Neuron (in vitro differentiated cells): ENCODE measurements around the gene COX14.

ENCODE experiments used
- H2AFZ ChIP-seq: one replicate; pipeline ENCODE4 v1.6.1; 2013; ENCODE audit warnings: low read depth, mild to moderate bottlenecking, inconsistent platforms, low read length, moderate library complexity
- H3K27me3 ChIP-seq: one replicate; pipeline ENCODE4 v1.6.1; 2013; ENCODE audit warnings: low read length; ENCODE audit not compliant: insufficient read depth
- H3K36me3 ChIP-seq: one replicate; pipeline ENCODE4 v1.6.1; 2013; ENCODE audit warnings: low read length; ENCODE audit not compliant: insufficient read depth
- H3K4me1 ChIP-seq: one replicate; pipeline ENCODE4 v1.6.1; 2013; ENCODE audit warnings: low read length; ENCODE audit not compliant: insufficient read depth
- H3K4me3 ChIP-seq: 2 replicates; pipeline ENCODE4 v1.5.1; 2013; ENCODE audit warnings: mild to moderate bottlenecking, low read length, moderate library complexity
- H3K9me3 ChIP-seq: one replicate; pipeline ENCODE4 v1.6.1; 2013; ENCODE audit warnings: low read length

Gene COX14

GRCh38 chr12:50106907-50107306 is 5.1 kb upstream of the COX14 start:
- H3K27me3 ChIP-seq: no peaks in the 10 kb centered on the region
- no peak overlapping the region for H2AFZ ChIP-seq
- H3K4me3 ChIP-seq: no peak overlapping the region
- H3K9me3 ChIP-seq: no peaks in the 10 kb centered on the region
- peaks cover 19% of the 10 kb centered on the region for H3K4me1 ChIP-seq
- H3K36me3 ChIP-seq: no peaks in the 10 kb centered on the region

GRCh38 chr12:50107416-50108268 is 4.4 kb upstream of the COX14 start:
- H2AFZ ChIP-seq: no peak overlapping the region
- H3K36me3 ChIP-seq: no peaks in the 10 kb centered on the region
- H3K4me1 ChIP-seq: peaks cover 19% of the 10 kb centered on the region
- no peaks in the 10 kb centered on the region for H3K9me3 ChIP-seq
- no peak overlapping the region for H3K4me3 ChIP-seq
- no peaks in the 10 kb centered on the region for H3K27me3 ChIP-seq

GRCh38 chr12:50109319-50109718 is 2.7 kb upstream of the COX14 start:
- Histone ChIP-seq H3K36me3 (no peaks in the 10 kb centered on the region), H3K9me3 (no peaks in the 10 kb centered on the region), H3K4me3 (no peak overlapping the region), H3K27me3 (no peaks in the 10 kb centered on the region), H2AFZ (no peak overlapping the region), H3K4me1 (peaks cover 24% of the 10 kb centered on the region)

- no peaks in the 10 kb centered on the region for H3K9me3 ChIP-seq
- no peaks in the 10 kb centered on the region for H3K27me3 ChIP-seq
- no peak overlapping the region for H3K4me3 ChIP-seq
- H2AFZ ChIP-seq: peak overlapping the region; percentile 58
- peaks cover 24% of the 10 kb centered on the region for H3K4me1 ChIP-seq
- H3K36me3 ChIP-seq: no peaks in the 10 kb centered on the region
Observed at GRCh38 chr12:50110127-50110761, 1.8 kb upstream of the COX14 start.

- Histone ChIP-seq H3K4me1 (peaks cover 21% of the 10 kb centered on the region), H3K36me3 (no peaks in the 10 kb centered on the region), H3K9me3 (no peaks in the 10 kb centered on the region), H2AFZ (peak overlapping the region; percentile 58), H3K4me3 (peak overlapping the region; percentile 49), H3K27me3 (no peaks in the 10 kb centered on the region)
Observed at GRCh38 chr12:50110762-50111351, 1.2 kb upstream of the COX14 start.

- peaks cover 20% of the 10 kb centered on the region for H3K4me1 ChIP-seq
- no peaks in the 10 kb centered on the region for H3K27me3 ChIP-seq
- peak overlapping the region; percentile 58 for H2AFZ ChIP-seq
- peak overlapping the region; percentile 49 for H3K4me3 ChIP-seq
- H3K9me3 ChIP-seq: no peaks in the 10 kb centered on the region
- peaks cover under 1% of the 10 kb centered on the region for H3K36me3 ChIP-seq
Observed at GRCh38 chr12:50111395-50111692, 692 bp upstream of the COX14 start.

GRCh38 chr12:50112456-50113218 is 601 bp downstream of the COX14 start:
- H3K36me3 ChIP-seq: peaks cover 4% of the 10 kb centered on the region
- H2AFZ ChIP-seq: peak overlapping the region; percentile 12
- H3K9me3 ChIP-seq: no peaks in the 10 kb centered on the region
- no peaks in the 10 kb centered on the region for H3K27me3 ChIP-seq
- H3K4me3 ChIP-seq: peak overlapping the region; percentile 79
- H3K4me1 ChIP-seq: peaks cover 23% of the 10 kb centered on the region

GRCh38 chr12:50117057-50117622 is 5.1 kb downstream of the COX14 start:
- no peak overlapping the region for H2AFZ ChIP-seq
- no peaks in the 10 kb centered on the region for H3K9me3 ChIP-seq
- H3K4me1 ChIP-seq: peaks cover 7% of the 10 kb centered on the region
- peaks cover 10% of the 10 kb centered on the region for H3K36me3 ChIP-seq
- no peaks in the 10 kb centered on the region for H3K27me3 ChIP-seq
- no peak overlapping the region for H3K4me3 ChIP-seq

- H3K4me3 ChIP-seq: no peak overlapping the region
- H3K36me3 ChIP-seq: peaks cover 15% of the 10 kb centered on the region
- H3K4me1 ChIP-seq: peaks cover 3% of the 10 kb centered on the region
Observed at GRCh38 chr12:50119387-50119786, 7.4 kb downstream of the COX14 start.

GRCh38 chr12:50120521-50120920 is 8.5 kb downstream of the COX14 start:
- H3K4me1 ChIP-seq: peaks cover 3% of the 10 kb centered on the region
- H3K9me3 ChIP-seq: no peaks in the 10 kb centered on the region
- H3K27me3 ChIP-seq: no peaks in the 10 kb centered on the region
- H2AFZ ChIP-seq: no peak overlapping the region
- no peak overlapping the region for H3K4me3 ChIP-seq
- peaks cover 15% of the 10 kb centered on the region for H3K36me3 ChIP-seq

More at GRCh38 chr12:50119387-50119786, 7.4 kb downstream of the COX14 start:
- Histone ChIP-seq H2AFZ (no peak overlapping the region), H3K27me3 (no peaks in the 10 kb centered on the region), H3K9me3 (no peaks in the 10 kb centered on the region)

- H3K4me3 ChIP-seq: no peak overlapping the region
Observed at GRCh38 chr12:50120953-50121352, 8.9 kb downstream of the COX14 start.

GRCh38 chr12:50121641-50122040 is 9.6 kb downstream of the COX14 start:
- no peaks in the 10 kb centered on the region for H3K27me3 ChIP-seq
- H3K4me1 ChIP-seq: peaks cover 1% of the 10 kb centered on the region
- H3K36me3 ChIP-seq: peaks cover 12% of the 10 kb centered on the region
- no peak overlapping the region for H3K4me3 ChIP-seq
- H2AFZ ChIP-seq: no peak overlapping the region
- no peaks in the 10 kb centered on the region for H3K9me3 ChIP-seq

More at GRCh38 chr12:50120953-50121352, 8.9 kb downstream of the COX14 start:
- H3K27me3 ChIP-seq: no peaks in the 10 kb centered on the region
- H3K36me3 ChIP-seq: peaks cover 15% of the 10 kb centered on the region
- H3K4me1 ChIP-seq: peaks cover 3% of the 10 kb centered on the region
- no peak overlapping the region for H2AFZ ChIP-seq
- H3K9me3 ChIP-seq: no peaks in the 10 kb centered on the region
